Cerebellar nuclear complex (tissue), 1 donor: Measurements from ENCODE around the gene ERRFI1.
A peak's percentile ranks its signal among the peaks of the same experiment; 100 is the strongest.

Experiments used
- DNase-seq, 2 experiments: peaks; one replicate each; lab custom pipeline; 2025; lab: John Stamatoyannopoulos, UW

ERRFI1 gene

DNA sequence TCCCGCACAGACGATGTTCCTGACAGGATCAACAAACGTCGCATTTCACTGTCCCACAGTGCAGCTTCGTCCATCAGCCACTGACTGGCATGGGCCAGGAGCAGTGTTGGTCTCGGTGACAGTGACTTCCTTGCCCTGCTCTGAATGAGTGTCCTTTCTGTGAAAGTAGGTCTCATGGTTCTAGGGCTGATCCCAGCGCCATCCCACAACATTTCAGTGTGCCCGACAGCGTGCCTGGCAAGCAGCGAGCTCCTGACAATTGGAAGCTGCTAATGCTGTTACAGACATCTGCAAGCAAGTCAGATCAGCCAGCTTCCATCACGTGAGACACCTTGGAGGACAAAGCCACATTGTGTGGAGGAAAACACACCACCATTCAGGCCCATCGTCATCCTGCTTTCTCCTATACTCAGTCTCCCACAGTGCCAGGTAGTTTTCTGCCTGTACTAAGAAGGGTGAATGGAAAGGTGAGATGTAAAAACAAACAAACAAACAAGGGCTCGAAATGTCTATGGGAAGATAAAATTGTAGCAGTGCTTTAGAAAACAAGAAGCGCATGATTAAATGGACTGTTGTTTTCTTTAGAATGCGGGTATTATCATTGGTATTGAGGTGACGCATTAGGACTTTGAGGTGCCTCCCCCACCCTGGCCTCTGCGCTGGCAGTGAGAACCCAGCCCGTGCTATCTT lies 21.9 kb downstream of the ERRFI1 start:
- DNase-seq, result no peak

DNA sequence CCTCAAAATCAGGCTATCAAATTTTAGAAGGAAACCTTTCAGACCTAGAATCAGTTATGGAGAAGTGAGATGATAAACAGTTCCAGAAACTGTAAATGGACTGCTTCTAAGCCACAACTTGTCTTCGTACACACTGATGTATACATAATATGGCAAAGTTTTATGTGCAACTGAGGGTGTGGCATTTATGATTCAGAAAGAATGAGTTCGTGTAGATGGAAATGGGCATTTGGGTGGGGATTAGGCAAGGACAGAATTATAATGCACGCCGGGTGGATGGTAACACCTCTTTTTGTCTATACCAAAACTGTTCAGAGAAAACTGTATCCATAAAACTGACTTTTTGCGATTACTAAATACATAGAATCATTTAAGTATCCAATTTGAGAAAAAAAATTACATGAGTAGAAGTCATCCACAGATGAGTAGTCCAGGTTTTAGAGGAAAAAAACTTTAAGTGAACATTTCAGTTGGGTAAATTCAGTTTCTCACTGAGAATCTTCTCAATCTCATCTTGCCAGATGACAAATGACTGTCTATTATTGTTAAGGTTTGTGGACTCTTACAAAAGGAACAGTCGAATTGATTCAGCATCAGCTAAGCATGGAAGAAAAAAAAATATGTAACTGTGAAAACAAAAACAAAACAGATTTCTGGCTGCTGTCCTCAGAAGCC lies 22.5 kb downstream of the ERRFI1 start:
- no peak for DNase-seq

DNA sequence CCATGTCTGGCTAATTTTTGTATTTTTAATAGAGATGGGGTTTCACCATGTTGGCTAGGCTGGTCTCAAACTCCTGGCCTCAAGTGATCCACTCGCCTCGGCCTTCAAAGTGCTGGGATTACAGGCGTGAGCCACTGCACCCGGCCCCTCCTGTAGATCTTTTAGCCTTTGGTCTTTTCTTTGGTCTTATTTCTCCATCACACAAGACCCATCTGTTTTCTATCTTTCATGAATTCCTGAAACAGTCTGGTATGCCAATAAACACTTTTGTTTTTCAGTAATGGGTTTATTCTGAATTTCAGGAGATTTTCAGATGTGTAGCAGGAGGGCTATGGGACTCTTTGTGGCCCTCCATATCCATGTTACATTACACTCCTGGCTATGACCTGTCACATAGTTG lies 23.2 kb downstream of the ERRFI1 start:
- DNase-seq, result no peak

GRCh38 chr1:8002329-8002910 lies 23.7 kb downstream of the ERRFI1 start:
- DNase-seq, result no peak

DNA sequence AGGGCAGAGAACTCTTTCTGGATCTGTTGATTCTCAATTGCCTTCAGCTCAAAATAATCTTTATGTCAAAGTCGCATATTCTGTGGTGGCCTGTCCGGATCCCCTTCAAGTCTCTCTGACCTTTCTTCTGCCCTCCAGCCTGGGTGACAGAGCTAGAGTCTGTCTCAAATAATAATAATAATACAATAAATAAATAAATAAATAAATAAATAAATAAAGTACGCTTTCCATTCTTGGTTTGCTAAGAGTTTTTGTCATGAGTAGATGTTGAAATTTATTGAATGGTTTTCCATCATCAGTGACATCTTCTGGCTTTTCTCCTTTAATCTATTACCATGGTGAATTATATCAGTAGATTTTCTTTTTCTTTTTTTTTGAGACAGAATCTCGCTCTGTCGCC lies 30.7 kb downstream of the ERRFI1 start:
- DNase-seq, result no peak

- DNase-seq, result no peak
Observed at GRCh38 chr1:7994827-7995226, 31.3 kb downstream of the ERRFI1 start.

DNA sequence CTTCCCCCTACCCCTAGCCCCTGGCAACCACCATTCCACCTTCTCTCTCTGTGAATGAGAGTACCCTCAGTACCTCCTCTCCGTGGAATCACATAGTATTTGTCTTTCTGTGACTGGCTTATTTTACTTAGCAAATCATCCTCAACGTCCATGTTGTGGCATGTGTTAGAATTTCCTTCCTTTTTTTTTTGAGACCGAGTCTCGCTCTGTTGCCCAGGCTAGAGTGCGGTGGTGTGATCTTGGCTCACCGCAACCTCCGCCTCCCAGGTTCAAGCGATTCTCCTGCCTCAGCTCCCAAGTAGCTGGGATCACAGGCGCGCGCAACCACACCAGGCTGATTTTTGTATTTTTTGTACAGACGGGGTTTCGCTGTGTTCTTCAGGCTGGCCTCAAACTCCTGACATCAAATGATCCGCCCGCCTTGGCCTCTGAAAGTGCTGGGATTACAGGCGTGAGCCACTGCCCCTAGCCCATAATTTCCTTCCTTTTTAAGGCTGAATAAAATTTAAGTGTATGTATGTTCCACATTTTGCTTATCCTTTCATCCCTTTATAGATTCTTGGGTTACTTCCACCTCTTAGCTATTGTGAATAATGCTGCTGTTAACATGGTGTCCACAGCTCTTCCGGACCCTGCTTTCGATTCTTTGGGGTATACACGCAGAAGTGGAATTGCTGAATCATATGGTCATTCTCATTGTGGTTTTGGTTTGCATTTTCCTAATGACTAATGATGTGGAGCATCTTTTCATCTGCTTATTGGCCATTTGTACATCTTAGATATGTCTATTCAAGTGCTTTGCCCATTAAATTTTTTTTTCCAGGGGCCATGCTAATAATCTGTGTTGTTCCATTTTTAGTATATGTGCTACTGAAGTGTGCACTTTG lies 32.3 kb downstream of the ERRFI1 start:
- DNase-seq, result no peak

GRCh38 chr1:7992885-7993284 lies 33.2 kb downstream of the ERRFI1 start:
- no peak for DNase-seq

- DNase-seq, result no peak
Observed at GRCh38 chr1:7991504-7992440, 34.3 kb downstream of the ERRFI1 start.

DNA sequence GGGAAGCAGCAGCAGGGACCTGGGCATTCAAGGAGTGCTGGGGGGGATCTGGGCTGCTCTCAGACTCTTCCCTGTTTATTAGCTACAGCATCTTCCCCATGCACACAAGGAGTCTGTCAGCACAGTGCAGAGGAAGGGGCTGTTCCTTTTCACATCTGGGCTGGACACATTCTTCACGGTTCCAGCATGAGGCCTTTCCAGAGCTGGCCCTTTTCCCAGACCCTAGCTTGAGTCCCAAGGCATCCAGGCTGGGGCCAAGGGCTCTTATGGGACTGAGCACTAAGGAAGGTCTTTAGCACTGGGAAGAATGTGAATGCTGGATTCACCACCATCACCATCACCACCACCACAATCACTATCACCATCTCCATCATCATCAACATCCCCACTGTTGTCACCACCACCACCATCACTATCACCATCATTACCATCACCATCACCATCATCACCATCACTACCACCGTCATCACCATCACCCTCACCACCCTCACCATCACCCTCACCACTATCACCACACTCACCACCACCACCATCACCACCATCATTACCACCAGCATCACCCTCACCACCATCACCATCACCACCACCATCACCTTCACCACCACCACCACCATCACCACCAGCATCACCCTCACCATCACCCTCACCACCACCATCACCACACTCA lies 36.2 kb downstream of the ERRFI1 start:
- no peak for DNase-seq

DNA sequence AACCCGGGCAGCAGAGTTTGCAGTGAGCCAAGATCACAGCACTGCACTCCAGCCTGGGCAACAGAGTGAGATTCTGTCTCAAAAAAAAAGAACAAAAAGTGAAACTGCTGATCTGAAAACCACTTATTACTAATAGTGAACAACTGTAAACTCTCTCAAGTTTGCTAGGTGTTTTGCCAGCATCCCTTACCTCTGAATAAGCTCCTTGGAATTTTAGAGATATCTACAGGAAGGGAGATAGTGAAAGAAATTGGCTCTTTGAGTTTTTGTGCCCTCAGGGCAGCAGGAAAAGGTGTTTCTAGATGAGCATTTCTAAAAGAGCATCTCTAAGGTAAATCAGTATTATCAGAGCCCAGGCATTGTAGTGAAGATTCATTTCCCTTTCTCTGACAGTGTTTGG lies 37.5 kb downstream of the ERRFI1 start:
- DNase-seq, result no peak

DNA sequence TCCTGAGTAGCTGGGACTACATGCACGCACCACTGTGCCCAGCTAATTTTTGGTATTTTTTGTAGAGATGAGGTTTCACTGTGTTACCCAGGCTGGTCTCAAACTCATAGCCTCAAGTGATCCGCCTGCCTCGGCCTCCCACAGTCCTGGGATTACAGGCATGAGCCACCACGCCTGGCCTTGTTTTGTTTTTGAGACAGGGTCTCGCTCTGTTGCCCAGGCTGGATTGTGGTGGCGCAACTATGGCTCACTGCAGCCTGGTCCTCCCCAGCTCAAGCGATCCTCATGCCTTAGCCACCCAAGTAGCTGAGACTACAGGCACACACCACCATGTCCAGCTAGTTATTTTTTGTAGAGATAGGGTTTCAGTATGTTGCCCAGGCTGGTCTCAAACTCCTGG lies 38.6 kb downstream of the ERRFI1 start:
- no peak for DNase-seq

DNA sequence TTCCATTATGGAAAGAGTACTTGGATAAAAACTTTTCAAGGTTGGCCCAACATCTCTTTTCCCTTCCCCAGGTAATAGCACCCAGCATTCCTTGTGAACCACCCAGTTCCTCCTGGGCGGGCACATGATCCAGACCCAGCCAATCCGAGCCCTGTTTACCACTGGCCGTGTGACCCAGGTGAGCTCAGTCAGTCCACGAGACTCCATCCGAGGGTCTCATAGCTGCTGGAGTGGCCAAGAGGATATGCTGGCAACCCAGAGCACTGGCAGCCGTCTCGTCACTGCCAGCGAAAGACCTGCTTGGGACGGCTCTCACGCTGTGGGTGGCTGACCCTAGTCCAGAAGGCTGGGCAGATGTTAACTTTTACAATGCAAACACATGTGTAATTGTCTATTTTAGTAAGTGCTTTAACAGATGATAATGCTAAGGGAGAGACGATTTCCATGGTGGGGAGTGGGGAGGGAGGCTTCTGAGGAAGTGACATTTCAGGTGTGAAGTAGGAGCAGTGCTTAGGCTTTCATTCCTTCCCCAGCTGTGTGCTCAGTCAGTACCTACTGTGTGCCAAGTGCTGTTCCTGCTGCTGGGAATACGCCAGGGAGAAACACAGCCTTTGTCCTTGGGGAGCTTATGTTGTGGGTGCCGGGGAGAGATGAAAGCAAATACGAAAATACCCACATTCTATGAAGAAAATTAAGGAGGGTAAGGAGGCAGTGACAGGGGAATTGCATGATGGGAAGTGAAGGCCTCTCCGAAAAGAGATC lies 40.1 kb downstream of the ERRFI1 start:
- no peak for DNase-seq

GRCh38 chr1:7984811-7985210 lies 41.3 kb downstream of the ERRFI1 start:
- no peak for DNase-seq

- DNase-seq, result no peak
Observed at GRCh38 chr1:7983086-7983778, 42.9 kb downstream of the ERRFI1 start.

GRCh38 chr1:7980984-7981383 lies 45.1 kb downstream of the ERRFI1 start:
- DNase-seq, result no peak

DNA sequence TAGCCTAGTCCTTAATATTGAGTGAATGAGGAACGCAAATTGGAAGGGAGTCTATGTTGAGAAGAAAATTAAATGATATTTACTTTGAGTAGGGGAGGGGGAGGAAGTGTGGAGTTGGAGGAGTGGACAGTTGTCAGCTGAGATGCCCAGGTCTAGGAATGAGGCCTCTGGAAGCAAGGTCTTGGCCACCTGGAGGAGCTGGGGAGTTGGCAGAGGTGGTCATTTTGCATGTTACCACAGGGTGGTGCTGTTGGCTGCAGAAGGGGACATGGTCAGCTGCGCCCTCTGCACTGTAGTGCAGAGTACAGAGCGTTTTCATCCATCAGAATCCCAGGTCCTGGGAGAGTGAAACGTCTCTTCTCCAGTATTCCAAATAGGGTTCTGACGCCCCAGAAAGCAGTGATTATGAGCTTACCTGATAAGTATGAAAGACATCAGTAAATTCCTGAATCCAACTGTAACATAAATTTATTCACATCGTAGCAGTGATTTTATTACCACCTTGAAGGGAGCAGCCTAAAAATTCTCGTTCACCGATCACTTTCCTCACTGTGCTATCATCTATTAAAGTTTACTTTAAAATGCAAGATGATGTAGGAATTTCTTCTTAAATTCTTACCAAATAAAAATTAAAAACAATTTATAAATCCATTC lies 50.8 kb downstream of the ERRFI1 start:
- DNase-seq, result peak in 1 of 2 experiments; percentile 81

- DNase-seq, result no peak
Observed at GRCh38 chr1:7973086-7973485, 53.0 kb downstream of the ERRFI1 start.

GRCh38 chr1:7972285-7972684 lies 53.8 kb downstream of the ERRFI1 start:
- no peak for DNase-seq
